Fibroblast of lung (primary cell): ENCODE data around the gene SEC14L6. TPM values are rescaled to one million over a fixed set of nuclear protein-coding genes. Genes with fewer than 3 reads are reported as not detected.
"Not testable (repeated sequence)": the region's sequence is repeated elsewhere in the genome, so short reads cannot be mapped to it uniquely, and the experiment has no call there.

Source experiments
- DNase-seq, 2 donors: peaks; one replicate each; pipeline versions ENCODE4 v3.0.0 to v3.0.0-alpha.2; 2010; ENCODE audit warnings: low read depth in 2 of 2
- H2AFZ ChIP-seq: 2 replicates; pipeline ENCODE4 v1.5.1; 2012; ENCODE audit warnings: low read length, control low read depth, inconsistent platforms
- H3K27ac ChIP-seq: 2 replicates; pipeline ENCODE4 v1.5.1; 2011; ENCODE audit warnings: low read length, control low read depth; ENCODE audit not compliant: insufficient read depth
- H3K27me3 ChIP-seq: 2 replicates; pipeline ENCODE4 v1.5.1; 2011; ENCODE audit warnings: mild to moderate bottlenecking, low read length; ENCODE audit not compliant: control insufficient read depth, insufficient read depth
- H3K36me3 ChIP-seq: 2 replicates; pipeline ENCODE4 v1.5.1; 2011; ENCODE audit warnings: low read length; ENCODE audit not compliant: control insufficient read depth, insufficient read depth
- H3K4me1 ChIP-seq: 2 replicates; pipeline ENCODE4 v1.5.1; 2011; ENCODE audit warnings: low read length; ENCODE audit not compliant: control insufficient read depth, insufficient read depth; ENCODE audit errors: extremely low read depth
- H3K4me2 ChIP-seq: 2 replicates; pipeline ENCODE4 v1.5.1; 2011; ENCODE audit warnings: low read length, control low read depth; ENCODE audit not compliant: insufficient read depth; ENCODE audit errors: extremely low read depth
- H3K4me3 ChIP-seq, 4 experiments: fragments of 200-600 bp in 1 of 4; sonication (generic) in 1 of 4; replicated peaks in 1 of 4; 2 replicates each; pipeline ENCODE4 v1.5.1; 2011 to 2016; ENCODE audit warnings: low read length in 4 of 4, low read depth in 3 of 4, mild to moderate bottlenecking in 3 of 4, control low read depth in 2 of 4, inconsistent platforms in 1 of 4, mixed read lengths in 1 of 4; ENCODE audit not compliant: insufficient read depth in 1 of 4; ENCODE audit errors: control extremely low read depth in 1 of 4
- H3K79me2 ChIP-seq: 2 replicates; pipeline ENCODE4 v1.5.1; 2012; ENCODE audit warnings: mild to moderate bottlenecking, low read length, inconsistent platforms; ENCODE audit not compliant: control insufficient read depth, insufficient read depth
- H3K9ac ChIP-seq: 2 replicates; pipeline ENCODE4 v1.5.1; 2011; ENCODE audit warnings: mild to moderate bottlenecking, low read length, control low read depth; ENCODE audit not compliant: insufficient read depth
- H3K9me3 ChIP-seq: 2 replicates; pipeline ENCODE4 v1.5.1; 2012; ENCODE audit warnings: low read depth, low read length; ENCODE audit not compliant: control insufficient read depth, insufficient read depth
- H4K20me1 ChIP-seq: 2 replicates; pipeline ENCODE4 v1.5.1; 2011; ENCODE audit warnings: low read length; ENCODE audit not compliant: control insufficient read depth, insufficient read depth; ENCODE audit errors: extremely low read depth
- EZH2 ChIP-seq: IDR thresholded peaks from 2 replicates; pipeline ENCODE4 v1.5.1; 2012; ENCODE audit warnings: low read length, control low read depth, mild to moderate bottlenecking; ENCODE audit errors: missing control alignments
- polyA plus RNA-seq, 2 donors: library from polyadenylated mRNA; depleted of rRNA in 1 of 2; stranded (reverse) in 1 of 2; unstranded in 1 of 2; fragments of >200 nt; gene quantifications; 2 replicates each; pipeline ENCODE4 v1.2.1, GENCODE V29; 2011 to 2012; ENCODE audit warnings: missing spikeins in 1 of 2
- total RNA-seq: library from RNA; depleted of rRNA; stranded (reverse); fragments of >200 nt; gene quantifications from 2 replicates; pipeline ENCODE4 v1.2.1, GENCODE V29; 2014
- TF ChIP-seq, protein P1 (sequence below), 2 donors: IDR thresholded peaks in 1 of 2; conservative IDR thresholded peaks in 1 of 2; 1 replicate in 1 of 2; 2 replicates in 1 of 2; pipeline ENCODE4 v1.5.1; 2011 to 2012; ENCODE audit warnings: low read length in 2 of 2, control low read depth in 1 of 2, inconsistent platforms in 1 of 2, low read depth in 1 of 2, mild to moderate bottlenecking in 1 of 2

SEC14L6 gene
- total and polyA plus RNA-seq, 2 donors (not counting 1 experiment from before 2014, with no cell fraction given): 0.12 to 0.66 TPM

DNA sequence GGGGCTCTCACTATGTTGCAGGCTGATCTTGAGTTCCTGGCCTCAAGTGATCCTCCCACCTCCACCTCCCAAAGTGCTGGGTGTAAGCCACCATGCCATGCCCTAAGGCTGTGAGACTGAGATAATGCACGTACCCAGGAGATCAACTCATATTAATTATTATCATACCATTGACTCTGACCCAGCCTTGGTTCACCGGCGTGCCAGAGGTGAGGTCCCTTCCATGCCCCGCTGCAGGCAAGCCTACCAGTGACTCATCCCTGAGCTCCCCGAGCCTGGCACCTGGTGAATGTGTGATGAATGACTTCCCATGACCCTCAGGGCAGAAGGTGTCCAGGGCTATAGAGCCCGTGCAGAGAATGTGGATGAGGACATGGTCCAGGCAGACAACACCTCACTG lies 15.8 kb upstream of the SEC14L6 start:
- no peaks in the 10 kb centered on the region for H3K4me1 ChIP-seq
- H4K20me1 ChIP-seq: no peaks in the 10 kb centered on the region
- no peak overlapping the region for H2AFZ ChIP-seq
- H3K4me2 ChIP-seq: no peak overlapping the region
- TF ChIP-seq, protein P1, sequence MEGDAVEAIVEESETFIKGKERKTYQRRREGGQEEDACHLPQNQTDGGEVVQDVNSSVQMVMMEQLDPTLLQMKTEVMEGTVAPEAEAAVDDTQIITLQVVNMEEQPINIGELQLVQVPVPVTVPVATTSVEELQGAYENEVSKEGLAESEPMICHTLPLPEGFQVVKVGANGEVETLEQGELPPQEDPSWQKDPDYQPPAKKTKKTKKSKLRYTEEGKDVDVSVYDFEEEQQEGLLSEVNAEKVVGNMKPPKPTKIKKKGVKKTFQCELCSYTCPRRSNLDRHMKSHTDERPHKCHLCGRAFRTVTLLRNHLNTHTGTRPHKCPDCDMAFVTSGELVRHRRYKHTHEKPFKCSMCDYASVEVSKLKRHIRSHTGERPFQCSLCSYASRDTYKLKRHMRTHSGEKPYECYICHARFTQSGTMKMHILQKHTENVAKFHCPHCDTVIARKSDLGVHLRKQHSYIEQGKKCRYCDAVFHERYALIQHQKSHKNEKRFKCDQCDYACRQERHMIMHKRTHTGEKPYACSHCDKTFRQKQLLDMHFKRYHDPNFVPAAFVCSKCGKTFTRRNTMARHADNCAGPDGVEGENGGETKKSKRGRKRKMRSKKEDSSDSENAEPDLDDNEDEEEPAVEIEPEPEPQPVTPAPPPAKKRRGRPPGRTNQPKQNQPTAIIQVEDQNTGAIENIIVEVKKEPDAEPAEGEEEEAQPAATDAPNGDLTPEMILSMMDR (conservative IDR thresholded peaks at IDR 0.05 in 1 of 2, IDR thresholded peaks at IDR 0.05 in 1 of 2; ENCODE audit: low read depth in 1 of 2, low read length in 2 of 2): no peak
- no peak for TF ChIP-seq EZH2
- no peaks in the 10 kb centered on the region for H3K79me2 ChIP-seq
- H3K27me3 ChIP-seq: no peaks in the 10 kb centered on the region
- no peak for DNase-seq
- H3K9ac ChIP-seq: no peak overlapping the region
- H3K9me3 ChIP-seq: no peaks in the 10 kb centered on the region
- H3K4me3 ChIP-seq: no peak overlapping the region
- H3K36me3 ChIP-seq: no peaks in the 10 kb centered on the region
- H3K27ac ChIP-seq: no peak overlapping the region

DNA sequence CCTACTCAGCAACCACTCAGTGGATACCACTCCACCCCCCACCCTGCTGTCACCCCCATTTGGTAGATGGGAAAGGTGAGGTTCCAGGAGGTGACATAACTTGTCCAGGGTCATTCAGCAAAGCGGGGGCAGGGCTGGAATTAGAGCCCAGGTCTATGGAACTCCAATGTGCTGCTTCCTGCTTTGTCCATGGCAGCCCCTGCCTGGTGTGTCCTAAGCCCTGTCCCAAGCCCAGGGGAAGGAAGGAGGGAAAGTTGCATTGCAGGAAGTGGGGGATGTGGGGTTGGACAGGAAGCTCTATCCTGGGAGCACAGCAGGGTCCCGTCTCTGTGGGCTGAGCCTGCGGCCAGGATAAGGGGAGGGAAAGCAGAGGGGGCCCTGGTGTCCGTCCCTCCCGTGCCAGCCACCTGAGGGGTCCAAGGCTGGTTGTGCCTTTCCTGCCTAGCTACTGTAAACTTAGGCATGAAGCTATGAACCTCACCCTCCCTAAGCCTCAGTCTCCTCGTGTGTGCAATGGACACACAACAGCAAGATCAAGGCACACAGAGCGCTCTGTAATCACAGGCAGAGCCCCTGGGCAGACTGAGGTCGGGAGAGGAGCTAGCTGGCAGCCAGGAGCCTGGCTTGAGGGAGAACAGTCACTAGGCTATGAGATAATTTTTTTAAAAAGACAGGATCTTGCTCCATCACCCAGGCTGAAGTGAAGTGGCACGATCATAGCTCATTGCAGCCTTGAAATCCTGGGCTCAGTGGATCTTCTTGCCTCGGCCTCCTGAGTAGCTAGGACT lies 15.1 kb upstream of the SEC14L6 start:
- Histone ChIP-seq H3K27ac (no peak overlapping the region), H3K9me3 (no peaks in the 10 kb centered on the region), H3K36me3 (no peaks in the 10 kb centered on the region), H3K4me1 (no peaks in the 10 kb centered on the region), H2AFZ (no peak overlapping the region), H4K20me1 (no peaks in the 10 kb centered on the region), H3K4me2 (no peak overlapping the region), H3K4me3 (no peak overlapping the region), H3K9ac (no peak overlapping the region), H3K79me2 (no peaks in the 10 kb centered on the region), H3K27me3 (no peaks in the 10 kb centered on the region)
- DNase-seq: no peak
- TF ChIP-seq EZH2: no peak
- TF ChIP-seq, protein P1 (conservative IDR thresholded peaks at IDR 0.05 in 1 of 2, IDR thresholded peaks at IDR 0.05 in 1 of 2; ENCODE audit: low read depth in 1 of 2, low read length in 2 of 2): no peak

DNA sequence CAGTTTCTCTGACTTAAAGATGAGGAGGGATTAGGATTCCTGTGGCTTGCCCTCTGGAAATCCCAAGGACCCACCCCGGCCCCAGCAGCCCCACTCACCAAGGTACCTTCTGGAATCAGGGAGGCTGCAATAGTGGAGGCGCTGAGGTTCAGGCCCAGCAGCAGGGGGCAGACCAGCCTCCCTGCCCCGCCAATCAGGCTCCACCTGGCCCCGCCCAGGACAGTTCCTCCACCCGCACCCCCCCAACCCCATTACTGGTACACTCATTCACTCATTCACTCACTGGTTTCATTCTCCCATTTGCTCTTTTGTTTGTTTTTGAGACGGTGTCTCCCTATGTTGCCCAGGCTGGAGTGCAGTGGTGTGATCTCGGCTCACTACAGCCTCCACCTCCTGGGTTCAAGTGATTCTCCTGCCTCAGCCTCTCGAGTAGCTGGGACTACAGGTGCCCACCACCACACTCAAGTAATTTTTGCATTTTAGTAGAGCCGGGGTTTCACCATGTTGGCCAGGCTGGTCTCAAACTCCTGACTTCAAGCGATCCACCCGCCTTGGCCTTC lies 14.2 kb upstream of the SEC14L6 start:
- DNase-seq, H3K4me3 ChIP-seq, H2AFZ ChIP-seq, H3K79me2 ChIP-seq, H3K9me3 ChIP-seq, H4K20me1 ChIP-seq, H3K4me2 ChIP-seq, H3K27ac ChIP-seq, H3K4me1 ChIP-seq, H3K36me3 ChIP-seq, H3K9ac ChIP-seq, H3K27me3 ChIP-seq: not testable (repeated sequence)
